Pancreas (tissue), 10 donors: ENCODE measurements around the gene HOXC9. TPM values are rescaled to one million over a fixed set of nuclear protein-coding genes. Genes with fewer than 3 reads are reported as not detected.

Source experiments
- ATAC-seq, 4 donors: fragments of 200-7000 bp; cut with Tn5 transposase; one replicate each; pipeline versions ENCODE4 v1.8.0 to v1.9.1; 2020; ENCODE audit warnings: mild to moderate bottlenecking in 4 of 4, moderate library complexity in 4 of 4
- DNase-seq, 6 donors: peaks; one replicate each; pipeline ENCODE4 v3.0.0-alpha.2; 2020
- FAIRE-seq: peaks from 2 replicates; lab custom pipeline; 2012; peaks lifted over from hg19 to GRCh38; lab: Jason Lieb, UNC
- H3K27ac ChIP-seq, 4 donors: fragments of 200-600 bp; sonication (generic); 1 replicate in 3 of 4; 2 replicates in 1 of 4; pipeline versions ENCODE4 v1.5.0 to v1.8.0; 2020
- H3K27me3 ChIP-seq, 4 donors: fragments of 200-600 bp; one replicate each; pipeline ENCODE4 v1.8.0; 2021
- H3K36me3 ChIP-seq, 3 donors: fragments of 200-600 bp; sonication (generic) in 1 of 3; one replicate each; pipeline versions ENCODE4 v1.5.0 to v1.8.0; 2020 to 2021
- H3K4me1 ChIP-seq, 3 donors: fragments of 200-600 bp; one replicate each; pipeline ENCODE4 v1.8.0; 2021
- H3K4me3 ChIP-seq, 4 donors: fragments of 200-600 bp; sonication (generic) in 2 of 4; one replicate each; pipeline versions ENCODE4 v1.5.0 to v1.8.0; 2020 to 2021
- H3K9me3 ChIP-seq, 4 donors: fragments of 200-600 bp; one replicate each; pipeline ENCODE4 v1.8.0; 2021
- CTCF ChIP-seq, 4 donors: fragments of 200-600 bp; sonication (generic) in 3 of 4; IDR thresholded peaks; one replicate each; pipeline versions ENCODE4 v1.5.0 to v1.8.0; 2021; ENCODE audit warnings: antibody characterized with exemption in 4 of 4
- whole genome bisulfite sequencing, 2 donors: extraction: QIAGEN DNeasy Blood & Tissue Kit; methylation state at CpG; one replicate each; pipeline ENCODE4 v1.1.7; 2013; 5-methylcytosine and 5-hydroxymethylcytosine counted together
- intact Hi-C, 3 donors: fragments of 100-400 bp; cut with DNase I; formaldehyde crosslinking; loops; one replicate each; pipeline versions ENCODE4 v1.11.1 to v1.14.2; 2022
- polyA plus RNA-seq, 2 donors: library from polyadenylated mRNA; stranded (reverse); fragments of 200-250 nt; gene quantifications; one replicate each; pipeline ENCODE4 v1.2.3, GENCODE V29; 2013
- total RNA-seq, 6 donors: library from RNA; stranded (reverse); fragmentation: NEBNext Ultra II Directional in 4 of 6; extraction: Animal tissue kit (Norgen Biotek cat#: 25700) in 4 of 6; gene quantifications; one replicate each; pipeline versions ENCODE4 v1.2.1 to v1.2.4, GENCODE V29; 2021 to 2023
- donor health status: healthy with polysubstance abuse.
- donor health status: DM: no; HTN: no; CAD: no; lungs with moderate emphysema.
- donor health status: DM: no; HTN: no; CAD: no.
- donor health status: control.
- donor health status: control.
- donor health status: Bipolar disorder and iron deficiency.
- donor health status: DM: yes; HTN: yes; CAD: no.
- donor health status: DM: no; HTN: no; CAD: no.
- donor health status: DM: no; HTN: no; CAD: no.
- donor health status: DM: yes; HTN: yes; CAD: no.

The HOXC9 gene
- total and polyA plus RNA-seq, 8 donors, result 0.19 to 0.27 (median 0.26) TPM; not detected in 5

GRCh38 chr12:54004841-54005530, 5.0 kb downstream of the HOXC9 start:
- H3K9me3 ChIP-seq, result no peaks in the 10 kb centered on the region
- no peak for FAIRE-seq
- DNase-seq, result no peak
- peaks cover 0 to 5% (median 5%) of the 10 kb centered on the region in 3 donors for H3K4me1 ChIP-seq
- intact Hi-C loops, result loop anchor here (5.0 to 10.0 kb wide), 3 partner anchors 190 to 202 kb away; no protein-coding TSS in a partner anchor
- ATAC-seq, result no peak
- TF ChIP-seq CTCF (IDR thresholded peaks at IDR 0.05), result no peak
- no peak overlapping the region for H3K4me3 ChIP-seq
- H3K27me3 ChIP-seq, result peaks cover 0 to 68% (median 7%) of the 10 kb centered on the region in 4 donors
- WGBS, 2 donors, result 10 to 12% methylated on average over 31 of the region's 31 CpGs
- no peak overlapping the region for H3K27ac ChIP-seq
- H3K36me3 ChIP-seq, result no peaks in the 10 kb centered on the region

GRCh38 chr12:54005531-54005852, 5.5 kb downstream of the HOXC9 start:
- FAIRE-seq (no peak), ATAC-seq (no peak), DNase-seq (no peak)
- no peak overlapping the region for H3K27ac ChIP-seq
- H3K4me1 ChIP-seq, result peaks cover 0 to 5% (median 5%) of the 10 kb centered on the region in 3 donors
- H3K27me3 ChIP-seq, result peaks cover 0 to 68% (median 5%) of the 10 kb centered on the region in 4 donors
- 3 to 4% methylated on average over 26 of the region's 26 CpGs for WGBS, 2 donors
- intact Hi-C loops, result loop anchor here (5.0 to 10.0 kb wide), 3 partner anchors 189 to 202 kb away; no protein-coding TSS in a partner anchor
- no peak for TF ChIP-seq CTCF (IDR thresholded peaks at IDR 0.05)
- H3K9me3 ChIP-seq, result no peaks in the 10 kb centered on the region
- H3K4me3 ChIP-seq, result no peak overlapping the region
- H3K36me3 ChIP-seq, result no peaks in the 10 kb centered on the region

- H3K9me3 ChIP-seq, result no peaks in the 10 kb centered on the region
- peak; percentile 89 to 96 (median 92) for TF ChIP-seq CTCF (IDR thresholded peaks at IDR 0.05)
- DNase-seq (peak; percentile 72 to 98 (median 90)), ATAC-seq (peak; percentile 84 to 96 (median 92)), FAIRE-seq (no peak)
- H3K27ac ChIP-seq, result no peak overlapping the region
- intact Hi-C loops, result loop anchor here (5.0 to 10.0 kb wide), 3 partner anchors 189 to 201 kb away; no protein-coding TSS in a partner anchor
- peak overlapping the region in 2 of 4 donors; percentile 9 to 34 for H3K4me3 ChIP-seq
- H3K4me1 ChIP-seq, result peaks cover 0 to 5% (median 5%) of the 10 kb centered on the region in 3 donors
- H3K36me3 ChIP-seq, result no peaks in the 10 kb centered on the region
- peaks cover 0 to 64% (median 5%) of the 10 kb centered on the region in 4 donors for H3K27me3 ChIP-seq
- WGBS, 2 donors, result 4 to 5% methylated on average over 39 of the region's 39 CpGs
These were observed 6.0 kb downstream of the HOXC9 start for GRCh38 chr12:54005853-54006558.

GRCh38 chr12:54006559-54007220, 6.7 kb downstream of the HOXC9 start:
- Histone ChIP-seq H3K9me3 (no peaks in the 10 kb centered on the region), H3K4me1 (peaks cover 0 to 5% (median 5%) of the 10 kb centered on the region in 3 donors), H3K27me3 (peaks cover 0 to 58% (median 5%) of the 10 kb centered on the region in 4 donors), H3K4me3 (peak overlapping the region in 2 of 4 donors; percentile 9 to 34), H3K36me3 (no peaks in the 10 kb centered on the region), H3K27ac (no peak overlapping the region)
- no peak for DNase-seq
- no peak for TF ChIP-seq CTCF (IDR thresholded peaks at IDR 0.05)
- no peak for ATAC-seq
- intact Hi-C loops, result loop anchor here (5.0 to 10.0 kb wide), 3 partner anchors 188 to 201 kb away; no protein-coding TSS in a partner anchor
- 31 to 34% methylated on average over 22 of the region's 22 CpGs for WGBS, 2 donors
- FAIRE-seq, result no peak
